ENCODE results near the gene RASGEF1C.

The RASGEF1C gene

GRCh38 chr5:180112181-180112861, 96.7 kb downstream of the RASGEF1C start:
- in situ Hi-C loops (cut with HindIII; ENCODE audit: low pct_ligation_motif_present, low sequenced_read_pairs) = no loop called here

GRCh38 chr5:180111273-180112002, 97.6 kb downstream of the RASGEF1C start:
- Histone ChIP-seq H3K4me3 (ENCODE audit: low read depth, low read length) (no peak overlapping the region), H3K36me3 (replicated peaks) (no peaks in the 10 kb centered on the region), H3K27me3 (replicated peaks) (no peaks in the 10 kb centered on the region), H3K27ac (no peak overlapping the region)
- in situ Hi-C loops (cut with HindIII; ENCODE audit: low pct_ligation_motif_present, low sequenced_read_pairs) = no loop called here
- no peak for TF ChIP-seq CTCF (IDR thresholded peaks at IDR 0.05; ENCODE audit: low read depth, low read length, missing control alignments)
- no peak for DNase-seq

More at GRCh38 chr5:180112181-180112861, 96.7 kb downstream of the RASGEF1C start:
- Histone ChIP-seq H3K36me3 (replicated peaks) (no peaks in the 10 kb centered on the region), H3K27me3 (replicated peaks) (no peaks in the 10 kb centered on the region), H3K27ac (no peak overlapping the region), H3K4me3 (ENCODE audit: low read depth, low read length) (no peak overlapping the region)
- no peak for TF ChIP-seq CTCF (IDR thresholded peaks at IDR 0.05; ENCODE audit: low read depth, low read length, missing control alignments)
- no peak for DNase-seq

GRCh38 chr5:180109920-180110319, 99.1 kb downstream of the RASGEF1C start:
- Histone ChIP-seq H3K36me3 (replicated peaks) (no peaks in the 10 kb centered on the region), H3K27ac (no peak overlapping the region), H3K4me3 (ENCODE audit: low read depth, low read length) (no peak overlapping the region), H3K27me3 (replicated peaks) (no peaks in the 10 kb centered on the region)
- no peak for DNase-seq
- in situ Hi-C loops (cut with HindIII; ENCODE audit: low pct_ligation_motif_present, low sequenced_read_pairs) = no loop called here
- TF ChIP-seq CTCF (IDR thresholded peaks at IDR 0.05; ENCODE audit: low read depth, low read length, missing control alignments) = no peak

GRCh38 chr5:180107005-180107404, 102.0 kb downstream of the RASGEF1C start:
- in situ Hi-C loops (cut with HindIII; ENCODE audit: low pct_ligation_motif_present, low sequenced_read_pairs) = no loop called here
- Histone ChIP-seq H3K27ac (no peak overlapping the region), H3K4me3 (ENCODE audit: low read depth, low read length) (no peak overlapping the region), H3K27me3 (replicated peaks) (no peaks in the 10 kb centered on the region), H3K36me3 (replicated peaks) (no peaks in the 10 kb centered on the region)
- no peak for TF ChIP-seq CTCF (IDR thresholded peaks at IDR 0.05; ENCODE audit: low read depth, low read length, missing control alignments)
- DNase-seq = no peak

GRCh38 chr5:180105827-180106312, 103.1 kb downstream of the RASGEF1C start:
- H3K36me3 ChIP-seq (replicated peaks) = no peaks in the 10 kb centered on the region
- no peak for TF ChIP-seq CTCF (IDR thresholded peaks at IDR 0.05; ENCODE audit: low read depth, low read length, missing control alignments)
- in situ Hi-C loops (cut with HindIII; ENCODE audit: low pct_ligation_motif_present, low sequenced_read_pairs) = no loop called here
- no peaks in the 10 kb centered on the region for H3K27me3 ChIP-seq (replicated peaks)
- H3K4me3 ChIP-seq (ENCODE audit: low read depth, low read length) = no peak overlapping the region
- peak; percentile 13 for DNase-seq
- no peak overlapping the region for H3K27ac ChIP-seq

Data from brain microvascular endothelial cell (primary cell).